GM18861 (cell line): ENCODE results near the gene FGFBP1.
"Not testable (repeated sequence)": the region's sequence is repeated elsewhere in the genome, so short reads cannot be mapped to it uniquely, and the experiment has no call there.

ENCODE experiments used
- ATAC-seq: cut with Tn5 transposase; IDR thresholded peaks from one replicate; pipeline ENCODE4 v1.9.1; 2021; ENCODE audit not compliant: unreplicated experiment

The FGFBP1 gene

GRCh38 chr4:15947684-15948083, 9.1 kb upstream of the FGFBP1 start:
- no peak for ATAC-seq

GRCh38 chr4:15945516-15945915, 7.0 kb upstream of the FGFBP1 start:
- no peak for ATAC-seq

- no peak for ATAC-seq
Observed at GRCh38 chr4:15944895-15945294, 6.4 kb upstream of the FGFBP1 start.

- ATAC-seq = no peak
Observed at GRCh38 chr4:15942283-15942682, 3.7 kb upstream of the FGFBP1 start.

- ATAC-seq = no peak
Observed at GRCh38 chr4:15938182-15938581, 358 bp downstream of the FGFBP1 start.

- no peak for ATAC-seq
Observed at GRCh38 chr4:15936495-15936894, 2.0 kb downstream of the FGFBP1 start.

GRCh38 chr4:15935504-15936402, 2.8 kb downstream of the FGFBP1 start:
- ATAC-seq = no peak

- ATAC-seq = no peak
Observed at GRCh38 chr4:15934259-15934658, 4.3 kb downstream of the FGFBP1 start.

- no peak for ATAC-seq
Observed at GRCh38 chr4:15931451-15932210, 6.9 kb downstream of the FGFBP1 start.

- no peak for ATAC-seq
Observed at GRCh38 chr4:15930314-15930713, 8.2 kb downstream of the FGFBP1 start.

- no peak for ATAC-seq
Observed at GRCh38 chr4:15929540-15929939, 9.0 kb downstream of the FGFBP1 start.

- no peak for ATAC-seq
Observed at GRCh38 chr4:15928883-15929282, 9.7 kb downstream of the FGFBP1 start.

GRCh38 chr4:15926486-15926885, 12.1 kb downstream of the FGFBP1 start:
- ATAC-seq = no peak

- no peak for ATAC-seq
Observed at GRCh38 chr4:15925830-15926229, 12.7 kb downstream of the FGFBP1 start.

- no peak for ATAC-seq
Observed at GRCh38 chr4:15921592-15921932, 17.0 kb downstream of the FGFBP1 start.

- no peak for ATAC-seq
Observed at GRCh38 chr4:15920723-15921591, 17.6 kb downstream of the FGFBP1 start.

GRCh38 chr4:15918484-15919129, 19.9 kb downstream of the FGFBP1 start:
- no peak for ATAC-seq

GRCh38 chr4:15917297-15917696, 21.2 kb downstream of the FGFBP1 start:
- no peak for ATAC-seq

- not testable (repeated sequence) for ATAC-seq
Observed at GRCh38 chr4:15916358-15916757, 22.2 kb downstream of the FGFBP1 start.

GRCh38 chr4:15914736-15915135, 23.8 kb downstream of the FGFBP1 start:
- no peak for ATAC-seq

- no peak for ATAC-seq
Observed at GRCh38 chr4:15914291-15914690, 24.2 kb downstream of the FGFBP1 start.
